NCI-H2196 treated with DMSO at 0.1 percent for 48 hours (cell line): ENCODE measurements around the gene POLR1G.
A peak's percentile ranks its signal among the peaks of the same experiment; 100 is the strongest.
"Not testable (repeated sequence)": the region's sequence is repeated elsewhere in the genome, so short reads cannot be mapped to it uniquely, and the experiment has no call there.

Experiments
- DNase-seq: peaks from one replicate; lab custom pipeline; 2025; ENCODE audit not compliant: unreplicated experiment; lab: John Stamatoyannopoulos, UW

Gene POLR1G

GRCh38 chr19:45395821-45396617 lies 10.4 kb upstream of the POLR1G start:
- no peak for DNase-seq

DNA sequence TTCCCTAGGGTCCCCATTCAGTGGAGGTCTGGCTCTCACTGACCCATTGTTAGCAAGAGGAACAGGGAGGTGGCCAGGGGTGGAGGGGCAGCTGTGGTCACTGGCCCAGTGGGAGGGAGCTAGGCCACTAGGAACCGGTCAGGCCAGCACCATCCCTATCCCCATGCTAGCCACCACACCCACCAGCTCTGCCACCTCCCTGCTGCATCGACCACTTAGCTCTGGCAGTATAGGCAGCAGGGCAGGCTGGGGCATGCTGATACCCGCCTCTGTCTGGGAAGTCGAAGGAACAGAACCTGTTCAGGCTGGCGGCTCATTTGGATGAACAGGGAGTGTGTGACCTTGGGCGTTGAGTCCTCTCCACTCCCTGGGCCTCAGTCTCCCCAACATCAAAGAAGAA lies 6.3 kb upstream of the POLR1G start:
- DNase-seq, result no peak

DNA sequence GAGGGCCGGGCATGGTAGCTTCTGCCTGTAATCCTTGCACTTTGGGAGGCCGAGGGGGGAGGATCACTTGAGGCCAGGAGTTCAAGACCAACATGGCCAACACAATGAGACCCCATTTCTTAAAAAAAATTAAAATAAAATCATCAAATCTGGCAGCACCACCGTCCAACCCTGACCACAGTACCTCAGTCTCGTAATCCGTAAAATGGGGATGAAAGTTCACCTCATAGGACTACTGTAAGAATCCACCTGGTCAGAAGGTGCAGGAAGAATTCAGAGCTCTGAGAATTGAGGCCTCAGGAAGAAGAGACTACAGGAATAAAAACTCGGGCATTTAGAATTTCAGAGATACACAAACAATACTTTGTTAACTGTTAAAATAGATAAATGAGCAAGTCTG lies 4.6 kb upstream of the POLR1G start:
- DNase-seq, result no peak

GRCh38 chr19:45402298-45403061 lies 4.0 kb upstream of the POLR1G start:
- no peak for DNase-seq

- DNase-seq, result no peak
Measured at GRCh38 chr19:45403272-45403671, 3.2 kb upstream of the POLR1G start.

- no peak for DNase-seq
Measured at GRCh38 chr19:45403781-45404556, 2.5 kb upstream of the POLR1G start.

DNA sequence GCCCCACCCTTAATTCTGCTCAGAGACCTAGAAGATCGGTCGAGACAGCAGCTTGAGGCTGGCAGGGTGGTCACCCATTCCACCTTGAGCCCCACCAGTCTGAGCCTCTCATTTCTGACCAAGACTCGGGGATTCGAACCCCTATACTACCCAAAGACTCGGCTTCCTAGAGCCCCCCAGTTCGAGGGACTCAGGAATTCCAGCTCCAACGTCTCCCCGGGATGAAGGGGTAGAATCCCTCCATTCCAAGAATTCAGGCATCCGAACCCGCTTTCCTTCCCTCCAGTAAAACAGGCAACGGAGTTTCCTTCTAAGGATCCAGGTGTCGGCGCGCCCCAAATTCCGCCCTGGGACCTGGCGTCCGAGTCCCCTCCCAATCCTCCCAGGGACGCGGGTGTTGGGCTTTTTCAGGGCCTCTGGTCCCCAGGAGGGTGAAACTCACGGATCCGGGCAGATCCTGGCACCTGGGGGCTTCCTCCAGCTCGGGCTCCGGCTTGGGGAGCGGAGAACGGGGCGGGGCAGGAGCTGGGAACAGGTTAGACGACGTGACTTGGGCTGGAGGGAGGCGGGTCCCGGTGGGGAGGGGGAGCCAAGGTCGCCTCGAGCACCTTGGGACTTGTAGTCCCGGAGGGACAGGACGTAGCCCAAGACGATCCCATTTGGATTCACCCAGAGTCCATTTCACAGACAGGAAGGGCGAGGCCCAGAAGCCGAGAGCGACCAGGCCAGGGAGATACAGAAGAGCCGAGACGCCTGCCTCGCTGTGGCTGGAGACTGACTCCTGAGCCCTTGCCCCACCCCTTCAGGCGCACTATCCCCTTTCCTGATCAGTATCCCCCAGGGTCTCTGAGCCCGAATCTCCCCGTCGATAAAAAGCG lies 1.6 kb upstream of the POLR1G start, which contains the start of gene PPP1R13L:
Gene PPP1R13L (minus strand): TSS at position 513 of the 878 bp plus-strand sequence. CDS start 6,751 bp downstream, outside the sequence.
- peak; percentile 57 for DNase-seq

DNA sequence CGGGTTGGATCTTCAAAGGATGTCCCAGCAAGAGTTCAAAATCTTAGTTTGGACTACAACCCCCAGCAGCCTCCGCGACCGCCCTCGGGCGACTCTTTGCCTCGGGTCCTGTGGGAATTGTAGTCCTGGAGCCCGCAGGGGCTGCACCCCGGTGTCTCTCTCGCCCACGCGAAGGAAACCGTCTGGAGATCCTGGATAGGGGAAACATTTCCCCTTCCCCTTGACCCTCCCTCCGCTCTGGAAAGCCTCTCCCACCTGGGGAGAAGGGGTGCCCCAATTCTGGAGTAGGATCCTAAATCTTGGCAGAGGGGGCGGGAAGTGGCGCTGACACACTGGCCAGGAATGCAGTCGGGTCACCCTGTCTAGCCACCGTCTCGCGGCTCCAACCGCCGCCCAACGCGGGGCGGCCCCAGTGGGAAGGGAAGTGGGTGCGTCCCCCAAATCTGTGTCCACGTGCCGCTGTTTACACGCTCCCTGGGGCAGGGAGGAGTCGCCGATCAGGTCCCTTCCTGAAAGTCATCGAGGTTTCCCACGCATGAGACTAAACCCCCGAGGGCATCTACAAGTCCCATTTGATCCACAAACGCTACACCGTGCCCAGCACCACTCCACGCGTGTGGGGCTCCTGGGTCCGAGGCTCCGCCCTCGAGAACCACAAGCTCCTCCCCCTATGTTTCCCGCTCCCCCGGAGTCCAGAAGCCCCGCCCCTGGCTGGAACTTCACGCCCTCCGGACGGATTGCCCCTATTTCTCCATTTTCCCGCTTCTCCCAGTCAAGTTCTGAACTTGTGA lies 814 bp upstream of the POLR1G start:
- DNase-seq, result peak; percentile 85

DNA sequence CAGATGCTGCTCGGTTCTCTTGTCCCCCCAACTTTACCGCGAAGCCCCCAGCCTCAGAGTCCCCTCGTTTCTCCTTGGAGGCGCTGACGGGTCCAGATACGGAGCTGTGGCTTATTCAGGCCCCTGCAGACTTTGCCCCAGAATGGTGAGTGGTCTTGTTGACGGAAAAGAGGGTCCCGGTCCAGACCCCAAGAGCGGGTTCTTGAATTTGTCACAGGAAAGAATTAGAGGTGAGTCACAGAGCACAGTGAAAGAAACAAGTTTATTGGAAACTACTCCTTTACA lies 589 bp downstream of the POLR1G start:
- no peak for DNase-seq

GRCh38 chr19:45407585-45407984 lies 1.1 kb downstream of the POLR1G start:
- not testable (repeated sequence) for DNase-seq

- no peak for DNase-seq
Measured at GRCh38 chr19:45408121-45408520, 1.7 kb downstream of the POLR1G start.

- DNase-seq, result no peak
Measured at GRCh38 chr19:45408830-45409556, 2.5 kb downstream of the POLR1G start.

DNA sequence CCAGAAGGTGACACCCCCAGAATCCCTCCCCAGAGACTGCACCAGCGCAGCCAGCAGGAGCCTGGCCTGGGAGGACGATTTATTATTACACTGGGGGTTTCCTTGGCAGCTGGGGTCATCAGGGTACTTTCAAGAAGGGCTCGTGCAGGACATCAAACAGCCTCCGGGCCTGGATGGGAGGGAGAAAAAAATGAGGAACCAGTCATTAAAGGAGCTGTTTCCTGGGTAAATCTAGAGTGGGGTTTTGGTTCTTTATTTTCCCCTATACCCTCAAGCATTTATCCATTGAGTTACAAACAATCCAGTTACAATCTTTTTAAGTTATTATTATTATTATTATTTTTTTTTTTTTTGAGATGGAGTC lies 3.1 kb downstream of the POLR1G start:
- DNase-seq, result no peak

GRCh38 chr19:45410330-45410729 lies 3.9 kb downstream of the POLR1G start:
- not testable (repeated sequence) for DNase-seq

- DNase-seq, result no peak
Measured at GRCh38 chr19:45413497-45413896, 7.1 kb downstream of the POLR1G start.

- DNase-seq, result no peak
Measured at GRCh38 chr19:45414468-45414867, 8.0 kb downstream of the POLR1G start.

DNA sequence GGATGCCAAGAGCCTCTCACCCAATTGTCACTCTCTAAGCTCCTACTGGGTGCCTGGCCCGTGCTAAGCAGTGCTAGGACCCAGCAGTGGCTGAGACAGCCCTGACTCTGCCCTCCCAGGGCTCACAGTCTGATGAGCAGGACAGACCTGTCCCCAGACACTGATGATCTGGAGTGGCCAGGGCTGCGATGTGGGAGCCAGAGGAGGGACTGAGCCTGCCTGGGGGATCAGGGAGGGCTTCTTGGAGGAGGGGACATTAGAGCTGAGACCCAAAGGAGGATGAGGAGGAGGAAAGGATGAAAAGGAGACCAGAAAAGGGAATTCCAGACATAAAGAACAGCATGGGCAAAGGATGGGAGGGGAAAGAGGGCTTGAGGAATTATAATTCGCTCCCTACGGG lies 10.7 kb downstream of the POLR1G start:
- DNase-seq, result no peak

- no peak for DNase-seq
Measured at GRCh38 chr19:45418802-45419201, 12.4 kb downstream of the POLR1G start.

DNA sequence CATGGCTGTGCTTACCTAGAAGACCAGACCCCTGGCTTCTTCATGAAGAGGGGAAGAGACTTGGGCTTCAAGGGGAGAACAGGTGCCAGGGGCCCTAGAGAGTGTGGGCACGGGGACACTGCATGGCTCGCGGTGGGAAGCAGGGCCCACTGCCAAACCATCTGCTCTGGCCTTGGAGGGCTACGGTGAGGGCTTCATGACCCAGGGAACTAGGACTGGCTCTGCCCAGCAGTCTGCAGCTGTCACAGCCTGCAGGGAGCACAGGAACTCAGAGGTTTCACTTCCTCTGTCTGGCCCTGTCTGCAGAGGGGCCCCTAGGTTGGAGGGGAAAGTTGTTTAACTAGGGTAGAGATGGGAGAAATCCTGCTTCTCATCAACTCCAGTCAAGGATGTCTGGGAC lies 13.0 kb downstream of the POLR1G start:
- DNase-seq, result no peak
